ENCODE data around the gene WDR1. TPM values are rescaled to one million over a fixed set of nuclear protein-coding genes. Genes with fewer than 3 reads are reported as not detected.

WDR1 gene
- total RNA-seq, 4 donors from 2014 or later: 353 to 530 (median 419) TPM

- TF ChIP-seq POLR2A (IDR thresholded peaks at IDR 0.05) (no peak), CTCF (IDR thresholded peaks at IDR 0.05) (no peak), EP300 (IDR thresholded peaks at IDR 0.05) (no peak), POLR2AphosphoS5 (IDR thresholded peaks at IDR 0.05) (no peak)
- peak overlapping the region; percentile 82 to 99 (median 98) for H3K27ac ChIP-seq
- 67 to 68% methylated on average over 3 to 8 of the region's 13 CpGs for WGBS, 2 donors (ENCODE audit: low coverage in 1 of 2)
- H3K4me1 ChIP-seq: peaks cover 21 to 100% (median 73%) of the 10 kb centered on the region in 3 donors
- no peaks in the 10 kb centered on the region for H3K9me3 ChIP-seq
- no peak overlapping the region for H3K4me3 ChIP-seq
- H3K36me3 ChIP-seq: peaks cover 0 to 48% of the 10 kb centered on the region in 2 donors
- no peaks in the 10 kb centered on the region for H3K27me3 ChIP-seq
- ATAC-seq: no peak
Observed at GRCh38 chr4:10102474-10103332, 13.9 kb downstream of the WDR1 start.

- H3K9me3 ChIP-seq: no peaks in the 10 kb centered on the region
- TF ChIP-seq POLR2A (IDR thresholded peaks at IDR 0.05) (no peak), POLR2AphosphoS5 (IDR thresholded peaks at IDR 0.05) (peak; percentile 90), CTCF (IDR thresholded peaks at IDR 0.05) (no peak), EP300 (IDR thresholded peaks at IDR 0.05) (no peak)
- H3K36me3 ChIP-seq: peaks cover 0 to 53% of the 10 kb centered on the region in 2 donors
- H3K4me3 ChIP-seq: no peak overlapping the region
- WGBS, 2 donors (ENCODE audit: low coverage in 1 of 2): 0 to 31% methylated on average over 1 to 10 of the region's 14 CpGs
- peak overlapping the region; percentile 82 to 99 (median 98) for H3K27ac ChIP-seq
- peaks cover 13 to 100% (median 73%) of the 10 kb centered on the region in 3 donors for H3K4me1 ChIP-seq
- peak; percentile 17 for ATAC-seq
- H3K27me3 ChIP-seq: no peaks in the 10 kb centered on the region
Observed at GRCh38 chr4:10101671-10102473, 14.7 kb downstream of the WDR1 start.

- Histone ChIP-seq H3K4me1 (peaks cover 9 to 100% (median 75%) of the 10 kb centered on the region in 3 donors), H3K27me3 (no peaks in the 10 kb centered on the region), H3K9me3 (no peaks in the 10 kb centered on the region), H3K4me3 (no peak overlapping the region), H3K36me3 (peaks cover 0 to 64% of the 10 kb centered on the region in 2 donors), H3K27ac (peak overlapping the region; percentile 82 to 99 (median 98))
- no peak for TF ChIP-seq POLR2AphosphoS5 (IDR thresholded peaks at IDR 0.05)
- no peak for TF ChIP-seq POLR2A (IDR thresholded peaks at IDR 0.05)
- TF ChIP-seq EP300 (IDR thresholded peaks at IDR 0.05): no peak
- no peak for TF ChIP-seq CTCF (IDR thresholded peaks at IDR 0.05)
- WGBS, 2 donors (ENCODE audit: low coverage in 1 of 2): 43 to 80% methylated on average over 1 to 7 of the region's 12 CpGs
- peak; percentile 5 for ATAC-seq
Observed at GRCh38 chr4:10100734-10101216, 15.8 kb downstream of the WDR1 start.

GRCh38 chr4:10099499-10100325 lies 16.9 kb downstream of the WDR1 start:
- TF ChIP-seq CTCF (IDR thresholded peaks at IDR 0.05): no peak
- TF ChIP-seq POLR2A (IDR thresholded peaks at IDR 0.05): no peak
- no peak for TF ChIP-seq EP300 (IDR thresholded peaks at IDR 0.05)
- H3K4me3 ChIP-seq: no peak overlapping the region
- peak overlapping the region in 3 of 4 donors; percentile 98 to 99 (median 99) for H3K27ac ChIP-seq
- no peaks in the 10 kb centered on the region for H3K27me3 ChIP-seq
- peaks cover 6 to 100% (median 75%) of the 10 kb centered on the region in 3 donors for H3K4me1 ChIP-seq
- H3K36me3 ChIP-seq: peaks cover 0 to 75% of the 10 kb centered on the region in 2 donors
- WGBS, 2 donors (ENCODE audit: low coverage in 1 of 2): 72 to 76% methylated on average over 7 to 15 of the region's 25 CpGs
- no peaks in the 10 kb centered on the region for H3K9me3 ChIP-seq
- ATAC-seq: no peak

All from gastroesophageal sphincter (tissue), 4 donors.